Mammary microvascular endothelial cell (primary cell): ENCODE results near the gene DCAF6. TPM values are rescaled to one million over a fixed set of nuclear protein-coding genes. Genes with fewer than 3 reads are reported as not detected.

Source experiments
- total RNA-seq: library from RNA; depleted of rRNA; stranded (reverse); fragments of >200 nt; gene quantifications from 2 replicates; pipeline ENCODE4 v1.2.3, GENCODE V29; 2015

Gene DCAF6
- 34.4 and 40.3 TPM in 2 replicates for total RNA-seq

GRCh38 chr1:167936068-167936929, at the start of gene DCAF6:
Gene DCAF6, plus strand, starts transcription at chr1:167936683. Its CDS starts 229 bp downstream, at chr1:167936912.

GRCh38 chr1:167913895-167914496, 22.5 kb upstream of the DCAF6 start, which contains the start of gene ADCY10:
Gene ADCY10, minus strand, starts transcription at chr1:167914134. Its CDS starts 8,994 bp downstream, at chr1:167905140.

GRCh38 chr1:167936930-167937708, 636 bp downstream of the DCAF6 start, which contains the start of gene MPC2:
Gene MPC2, minus strand, starts transcription at chr1:167937072. Its CDS starts 1,231 bp downstream, at chr1:167935841.

Other genes with a start within 250 kb of the DCAF6 start
- 66.7 and 73.5 TPM in 2 replicates for gene MPZL1, start 214.7 kb upstream of the DCAF6 start, total RNA-seq
- not detected in 2 replicates for gene ADCY10, start 22.5 kb upstream of the DCAF6 start, total RNA-seq
- 43.8 and 45.9 TPM in 2 replicates for gene MPC2, start 389 bp downstream of the DCAF6 start, total RNA-seq
- gene GPR161, start 200.2 kb downstream of the DCAF6 start, total RNA-seq: 9.1 and 10.5 TPM in 2 replicates
- gene TIPRL, start 242.3 kb downstream of the DCAF6 start, total RNA-seq: 37.4 and 43.5 TPM in 2 replicates